HepG2 (cell line): ENCODE measurements around the gene CFAP73. TPM values are rescaled to one million over a fixed set of nuclear protein-coding genes. Genes with fewer than 3 reads are reported as not detected.

Experiments used
- EED ChIP-seq: sonication (generic); formaldehyde crosslinking; IDR thresholded peaks from 2 replicates; pipeline ENCODE4 v1.5.0; 2020; ENCODE audit warnings: mild to moderate bottlenecking, missing genetic modification reagents
- SOX5 ChIP-seq: IDR thresholded peaks from 2 replicates; pipeline ENCODE4 v1.6.1; 2016; ENCODE audit warnings: borderline replicate concordance
- TCF12 ChIP-seq, 2 experiments: fragments of 450-650 bp in 1 of 2; sonication (generic) in 1 of 2; formaldehyde crosslinking in 1 of 2; IDR thresholded peaks; 2 replicates each; pipeline versions ENCODE4 v1.6.1 to v1.8.0; 2017 to 2022; ENCODE audit warnings: antibody characterized with exemption in 1 of 2, mild to moderate bottlenecking in 1 of 2, missing genetic modification reagents in 1 of 2, moderate library complexity in 1 of 2
- microRNA-seq: library from miRNA; unstranded; fragments of <30 nt; microRNA quantifications from one replicate; pipeline ENCODE4, GENCODE V29; 2020
- polyA plus RNA-seq, 8 experiments: library from polyadenylated mRNA; depleted of rRNA in 3 of 8; stranded (reverse) in 7 of 8; unstranded in 1 of 8; fragments of >200 nt; fragmentation: Illumina TruSeq in 4 of 8; extraction: Trizol in 4 of 8; gene quantifications; 2 replicates each; pipeline versions ENCODE4 v1.2.1 to v1.2.3, GENCODE V29; 2011 to 2016; ENCODE audit warnings: low read depth in 4 of 8, missing spikeins in 1 of 8, mixed read lengths in 1 of 8; ENCODE audit not compliant: insufficient read depth in 1 of 8
- small RNA-seq, 3 experiments: library from RNA; depleted of rRNA; stranded (forward); fragments of <200 nt; gene quantifications; one replicate each; pipeline ENCODE3, GENCODE V24; 2012; ENCODE audit warnings: low read depth in 2 of 3, low replicate concordance in 1 of 3; ENCODE audit not compliant: insufficient read length in 3 of 3, insufficient read depth in 2 of 3
- total RNA-seq, 5 experiments: library from RNA; depleted of rRNA; stranded (reverse); fragments of >200 nt; fragmentation: Illumina TruSeq; extraction: Trizol; gene quantifications; 2 replicates each; pipeline ENCODE4 v1.2.3, GENCODE V29; 2016; ENCODE audit warnings: low read depth in 1 of 5
- TF ChIP-seq, protein P1 (sequence below): sonication (generic); formaldehyde crosslinking; IDR thresholded peaks from 2 replicates; pipeline ENCODE4 v1.5.1; 2020; ENCODE audit warnings: mild to moderate bottlenecking, missing genetic modification reagents, moderate library complexity

Gene CFAP73
- total and polyA plus RNA-seq, 2 of the 13 experiments (the other 11 are each of a cell fraction or from before 2014, with no cell fraction given), result not detected

DNA sequence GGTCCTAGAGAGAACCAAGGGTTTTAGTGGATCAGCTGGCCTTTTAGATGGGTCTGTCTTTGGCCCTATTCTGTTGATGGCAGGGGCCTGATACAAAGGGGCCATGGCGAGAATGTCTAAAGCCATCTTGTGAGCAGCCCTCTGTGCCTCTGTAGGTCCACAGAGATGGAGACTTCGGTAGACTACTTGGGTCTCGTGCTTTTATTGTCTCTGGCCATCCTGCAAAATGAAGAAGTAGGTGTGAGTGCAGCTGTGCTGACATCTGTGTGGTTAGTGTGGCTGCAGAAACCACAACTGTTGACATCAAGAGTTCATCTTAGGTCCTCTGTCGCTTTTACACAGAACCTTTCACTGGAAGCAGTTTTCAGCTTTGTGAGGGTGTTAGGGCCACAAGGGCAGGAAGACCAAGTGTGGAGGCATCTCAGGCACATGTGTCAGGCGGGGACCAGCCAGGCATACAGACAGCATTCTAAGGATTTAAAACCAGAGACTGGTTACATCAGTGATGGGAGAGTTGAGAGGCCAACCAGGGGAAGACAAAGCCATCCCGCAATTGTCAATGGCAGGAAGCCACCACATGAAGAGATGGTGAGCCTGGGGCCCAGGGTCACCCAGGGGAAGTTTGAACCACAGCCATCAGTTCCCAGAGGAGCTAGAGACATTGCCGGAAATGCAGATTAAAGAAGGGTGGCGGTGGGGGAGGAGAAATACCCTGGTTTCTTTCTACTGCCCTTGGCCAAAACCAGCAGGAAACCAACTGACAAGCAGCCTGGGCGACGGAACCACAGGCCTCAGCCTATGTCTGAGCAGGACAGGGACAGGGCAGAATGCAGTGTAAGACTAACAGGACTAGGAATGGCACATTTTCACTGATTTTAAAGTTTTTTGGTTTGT lies 58.8 kb downstream of the CFAP73 start (continued):
- TF ChIP-seq, protein P1, sequence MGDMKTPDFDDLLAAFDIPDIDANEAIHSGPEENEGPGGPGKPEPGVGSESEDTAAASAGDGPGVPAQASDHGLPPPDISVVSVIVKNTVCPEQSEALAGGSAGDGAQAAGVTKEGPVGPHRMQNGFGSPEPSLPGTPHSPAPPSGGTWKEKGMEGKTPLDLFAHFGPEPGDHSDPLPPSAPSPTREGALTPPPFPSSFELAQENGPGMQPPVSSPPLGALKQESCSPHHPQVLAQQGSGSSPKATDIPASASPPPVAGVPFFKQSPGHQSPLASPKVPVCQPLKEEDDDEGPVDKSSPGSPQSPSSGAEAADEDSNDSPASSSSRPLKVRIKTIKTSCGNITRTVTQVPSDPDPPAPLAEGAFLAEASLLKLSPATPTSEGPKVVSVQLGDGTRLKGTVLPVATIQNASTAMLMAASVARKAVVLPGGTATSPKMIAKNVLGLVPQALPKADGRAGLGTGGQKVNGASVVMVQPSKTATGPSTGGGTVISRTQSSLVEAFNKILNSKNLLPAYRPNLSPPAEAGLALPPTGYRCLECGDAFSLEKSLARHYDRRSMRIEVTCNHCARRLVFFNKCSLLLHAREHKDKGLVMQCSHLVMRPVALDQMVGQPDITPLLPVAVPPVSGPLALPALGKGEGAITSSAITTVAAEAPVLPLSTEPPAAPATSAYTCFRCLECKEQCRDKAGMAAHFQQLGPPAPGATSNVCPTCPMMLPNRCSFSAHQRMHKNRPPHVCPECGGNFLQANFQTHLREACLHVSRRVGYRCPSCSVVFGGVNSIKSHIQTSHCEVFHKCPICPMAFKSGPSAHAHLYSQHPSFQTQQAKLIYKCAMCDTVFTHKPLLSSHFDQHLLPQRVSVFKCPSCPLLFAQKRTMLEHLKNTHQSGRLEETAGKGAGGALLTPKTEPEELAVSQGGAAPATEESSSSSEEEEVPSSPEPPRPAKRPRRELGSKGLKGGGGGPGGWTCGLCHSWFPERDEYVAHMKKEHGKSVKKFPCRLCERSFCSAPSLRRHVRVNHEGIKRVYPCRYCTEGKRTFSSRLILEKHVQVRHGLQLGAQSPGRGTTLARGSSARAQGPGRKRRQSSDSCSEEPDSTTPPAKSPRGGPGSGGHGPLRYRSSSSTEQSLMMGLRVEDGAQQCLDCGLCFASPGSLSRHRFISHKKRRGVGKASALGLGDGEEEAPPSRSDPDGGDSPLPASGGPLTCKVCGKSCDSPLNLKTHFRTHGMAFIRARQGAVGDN (CRISPR knock-in tag), result 0 out of 2 replicates have a peak, but pooled peaks have one; percentile 8
- TF ChIP-seq SOX5 (peak; percentile 36; the same call in 1 of the 2 replicates), EED (CRISPR knock-in tag) (0 out of 2 replicates have a peak, but pooled peaks have one; percentile 23), TCF12 (IDR thresholded peaks at IDR 0.05) (no peak), TCF12 (CRISPR knock-in tag; IDR thresholded peaks at IDR 0.05) (no peak)

Small RNA genes within 50 kb of the gene (microRNA-seq; reads per million reads assigned to microRNA genes)
- not detected for gene MIR7106

Small RNA genes within 50 kb of the gene (small RNA-seq; reads per million reads assigned to genes)
- gene MIR7106 (0 reads per million in 3 experiments), gene RF00019 (0 reads per million in 3 experiments)

Other genes starting within 250 kb of the CFAP73 start
- gene OAS1, start 242.8 kb upstream of the CFAP73 start, total RNA-seq (2016; rRNA removed; fragmentation: Illumina TruSeq; extraction: Trizol), result 6.5 and 7.5 TPM in 2 replicates
- gene OAS1, start 242.8 kb upstream of the CFAP73 start, polyA plus RNA-seq (2011; rRNA removed), result 10.6 and 17.5 TPM in 2 replicates
- gene OAS3, start 211.2 kb upstream of the CFAP73 start, total RNA-seq (2016; rRNA removed; fragmentation: Illumina TruSeq; extraction: Trizol), result 10.5 and 16.7 TPM in 2 replicates
- 4.8 and 6.7 TPM in 2 replicates for gene OAS3, start 211.2 kb upstream of the CFAP73 start, polyA plus RNA-seq (2011; rRNA removed)
- gene OAS2, start 171.2 kb upstream of the CFAP73 start, total RNA-seq (2016; rRNA removed; fragmentation: Illumina TruSeq; extraction: Trizol), result 0.24 and 0.44 TPM in 2 replicates
- 0.05 and 0.10 TPM in 2 replicates for gene OAS2, start 171.2 kb upstream of the CFAP73 start, polyA plus RNA-seq (2011; rRNA removed)
- gene DTX1, start 93.0 kb upstream of the CFAP73 start, total RNA-seq (2016; rRNA removed; fragmentation: Illumina TruSeq; extraction: Trizol), result not detected in 2 replicates
- not detected in 2 replicates for gene DTX1, start 93.0 kb upstream of the CFAP73 start, polyA plus RNA-seq (2011; rRNA removed)
- gene RASAL1, start 14.0 kb upstream of the CFAP73 start, total RNA-seq (2016; rRNA removed; fragmentation: Illumina TruSeq; extraction: Trizol), result not detected in 2 replicates
- not detected in 2 replicates for gene RASAL1, start 14.0 kb upstream of the CFAP73 start, polyA plus RNA-seq (2011; rRNA removed)
- gene DDX54, start 35.8 kb downstream of the CFAP73 start, total RNA-seq (2016; rRNA removed; fragmentation: Illumina TruSeq; extraction: Trizol), result 45.1 and 59.7 TPM in 2 replicates
- gene DDX54, start 35.8 kb downstream of the CFAP73 start, polyA plus RNA-seq (2011; rRNA removed), result 51.3 and 61.1 TPM in 2 replicates
- 28.1 and 28.9 TPM in 2 replicates for gene RITA1, start 36.0 kb downstream of the CFAP73 start, total RNA-seq (2016; rRNA removed; fragmentation: Illumina TruSeq; extraction: Trizol)
- 12.4 and 14.3 TPM in 2 replicates for gene RITA1, start 36.0 kb downstream of the CFAP73 start, polyA plus RNA-seq (2011; rRNA removed)
- gene TPCN1, start 71.7 kb downstream of the CFAP73 start, total RNA-seq (2016; rRNA removed; fragmentation: Illumina TruSeq; extraction: Trizol), result 3.8 and 8.0 TPM in 2 replicates
- gene TPCN1, start 71.7 kb downstream of the CFAP73 start, polyA plus RNA-seq (2011; rRNA removed), result 26.8 and 33.5 TPM in 2 replicates
- gene SLC8B1, start 185.4 kb downstream of the CFAP73 start, total RNA-seq (2016; rRNA removed; fragmentation: Illumina TruSeq; extraction: Trizol), result 3.3 and 6.8 TPM in 2 replicates
- gene SLC8B1, start 185.4 kb downstream of the CFAP73 start, polyA plus RNA-seq (2011; rRNA removed), result 8.0 and 10.8 TPM in 2 replicates
- gene PLBD2, start 208.9 kb downstream of the CFAP73 start, total RNA-seq (2016; rRNA removed; fragmentation: Illumina TruSeq; extraction: Trizol), result 5.5 and 8.5 TPM in 2 replicates
- gene PLBD2, start 208.9 kb downstream of the CFAP73 start, polyA plus RNA-seq (2011; rRNA removed), result 6.7 and 9.2 TPM in 2 replicates